IPS-20b (cell line): ENCODE results near the gene POMC.
"Not testable (repeated sequence)": the region's sequence is repeated elsewhere in the genome, so short reads cannot be mapped to it uniquely, and the experiment has no call there.

Experiments used
- H3K27ac ChIP-seq: one replicate; pipeline ENCODE4 v1.5.1; 2013; ENCODE audit warnings: low read length
- H3K27me3 ChIP-seq: 2 replicates; pipeline ENCODE4 v1.6.1; 2013; ENCODE audit warnings: mild to moderate bottlenecking, low read length, inconsistent platforms; ENCODE audit not compliant: insufficient read depth
- H3K36me3 ChIP-seq: 2 replicates; pipeline ENCODE4 v1.6.1; 2013; ENCODE audit warnings: low read depth, mild to moderate bottlenecking, inconsistent platforms, low read length, moderate library complexity; ENCODE audit not compliant: insufficient read depth
- H3K4me1 ChIP-seq: 2 replicates; pipeline ENCODE4 v1.6.1; 2013; ENCODE audit warnings: mild to moderate bottlenecking, control low read depth, inconsistent platforms, low read length, moderate library complexity; ENCODE audit not compliant: insufficient read depth
- H3K4me3 ChIP-seq: 2 replicates; pipeline ENCODE4 v1.5.1; 2013; ENCODE audit warnings: mild to moderate bottlenecking, low read length, inconsistent platforms
- H3K9ac ChIP-seq: 2 replicates; pipeline ENCODE4 v1.6.1; 2013; ENCODE audit warnings: low read depth, mild to moderate bottlenecking, inconsistent platforms, low read length, moderate library complexity
- H3K9me3 ChIP-seq: 2 replicates; pipeline ENCODE4 v1.6.1; 2013; ENCODE audit warnings: mild to moderate bottlenecking, low read depth, low read length, inconsistent platforms; ENCODE audit not compliant: insufficient read depth

Gene POMC

DNA sequence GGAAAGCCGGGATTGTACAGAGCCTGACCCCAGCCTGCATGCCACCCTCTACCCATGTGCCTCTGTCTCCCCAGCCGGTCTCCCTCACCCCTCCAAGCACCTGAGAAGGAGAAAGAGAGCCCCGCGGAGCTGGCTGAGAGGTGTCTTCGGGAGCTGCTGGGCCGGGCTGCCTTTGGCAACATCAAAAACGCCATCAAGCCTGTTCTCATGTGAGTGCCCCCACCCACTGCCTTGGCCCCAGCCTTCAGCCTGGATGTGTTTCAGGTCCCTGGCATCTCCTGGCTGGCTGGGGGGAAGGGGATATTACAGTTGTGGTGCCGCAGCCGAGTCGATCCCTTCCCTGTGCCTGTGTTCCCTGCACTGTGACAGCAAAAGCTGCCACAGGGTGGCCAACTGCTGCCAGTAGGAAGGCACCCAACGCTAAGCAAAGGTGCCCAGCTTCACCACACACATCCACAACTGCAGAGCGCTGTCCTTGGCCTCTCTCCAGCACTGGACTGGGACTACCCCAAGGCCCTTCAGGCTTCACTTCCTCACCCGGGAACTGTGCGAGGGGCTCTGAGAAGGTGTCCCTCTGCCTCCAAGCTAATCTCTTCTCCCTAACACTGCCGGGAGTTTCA, 38.4 kb downstream of the POMC start:
- no peaks in the 10 kb centered on the region; the same call in 1 of the 2 replicates for H3K27me3 ChIP-seq

GRCh38 chr2:25127646-25128045, 40.7 kb downstream of the POMC start:
- Histone ChIP-seq H3K4me3 (no peak overlapping the region), H3K27me3 (no peaks in the 10 kb centered on the region; the same call in 1 of the 2 replicates), H3K9me3 (no peaks in the 10 kb centered on the region), H3K4me1 (no peaks in the 10 kb centered on the region), H3K9ac (no peak overlapping the region), H3K36me3 (no peaks in the 10 kb centered on the region), H3K27ac (no peak overlapping the region)

More for the DNA sequence above, 38.4 kb downstream of the POMC start:
- no peaks in the 10 kb centered on the region for H3K9me3 ChIP-seq
- H3K4me1 ChIP-seq: no peaks in the 10 kb centered on the region
- no peak overlapping the region for H3K9ac ChIP-seq
- H3K27ac ChIP-seq: no peak overlapping the region
- H3K4me3 ChIP-seq: no peak overlapping the region
- 0 out of 2 replicates have a peak, but pooled peaks cover 7% of the 10 kb centered on the region for H3K36me3 ChIP-seq

- not testable (repeated sequence) for H3K4me3 ChIP-seq, H3K9ac ChIP-seq, H3K9me3 ChIP-seq, H3K27ac ChIP-seq, H3K36me3 ChIP-seq, H3K4me1 ChIP-seq, H3K27me3 ChIP-seq
Measured at GRCh38 chr2:25127071-25127470, 41.3 kb downstream of the POMC start.

GRCh38 chr2:25125976-25126375, 42.4 kb downstream of the POMC start:
- Histone ChIP-seq H3K9ac (no peak overlapping the region), H3K36me3 (no peaks in the 10 kb centered on the region), H3K27ac (no peak overlapping the region), H3K4me1 (no peaks in the 10 kb centered on the region), H3K9me3 (no peaks in the 10 kb centered on the region), H3K4me3 (no peak overlapping the region), H3K27me3 (no peaks in the 10 kb centered on the region)

GRCh38 chr2:25125189-25125588, 43.2 kb downstream of the POMC start:
- H3K36me3 ChIP-seq: no peaks in the 10 kb centered on the region
- H3K4me3 ChIP-seq: no peak overlapping the region
- H3K4me1 ChIP-seq: no peaks in the 10 kb centered on the region
- no peaks in the 10 kb centered on the region for H3K27me3 ChIP-seq
- H3K9me3 ChIP-seq: no peaks in the 10 kb centered on the region
- H3K27ac ChIP-seq: no peak overlapping the region
- H3K9ac ChIP-seq: no peak overlapping the region

- Histone ChIP-seq H3K27me3 (no peaks in the 10 kb centered on the region), H3K9ac (no peak overlapping the region), H3K9me3 (no peaks in the 10 kb centered on the region), H3K36me3 (no peaks in the 10 kb centered on the region), H3K4me1 (no peaks in the 10 kb centered on the region), H3K27ac (no peak overlapping the region), H3K4me3 (no peak overlapping the region)
Measured at GRCh38 chr2:25123682-25124081, 44.7 kb downstream of the POMC start.

- Histone ChIP-seq H3K4me1 (no peaks in the 10 kb centered on the region), H3K27me3 (no peaks in the 10 kb centered on the region), H3K27ac (no peak overlapping the region), H3K9me3 (no peaks in the 10 kb centered on the region), H3K36me3 (no peaks in the 10 kb centered on the region), H3K9ac (no peak overlapping the region), H3K4me3 (no peak overlapping the region)
Measured at GRCh38 chr2:25122367-25122766, 46.0 kb downstream of the POMC start.

GRCh38 chr2:25119263-25119662, 49.1 kb downstream of the POMC start:
- H3K27me3 ChIP-seq: no peaks in the 10 kb centered on the region
- no peaks in the 10 kb centered on the region for H3K36me3 ChIP-seq
- H3K4me1 ChIP-seq: no peaks in the 10 kb centered on the region

DNA sequence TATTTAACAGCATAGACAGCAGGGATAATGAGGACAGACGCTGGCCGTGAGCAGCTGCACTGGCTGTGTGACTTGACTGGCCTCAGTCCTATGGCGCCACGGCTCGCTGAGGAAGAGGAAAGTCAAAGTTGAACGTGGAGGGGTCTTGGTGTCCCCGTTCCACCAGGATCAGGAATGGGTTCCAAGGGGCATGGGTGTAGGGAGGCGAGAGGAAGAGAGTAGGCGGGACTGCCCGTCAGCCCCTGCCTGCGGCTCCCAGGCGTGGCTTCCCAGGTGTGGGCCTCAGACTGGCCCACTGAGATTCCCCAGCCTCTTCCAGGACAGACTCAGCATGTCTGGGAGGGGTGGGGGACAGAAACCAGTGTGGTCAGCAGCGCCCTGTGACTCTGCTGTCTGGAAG, 51.4 kb downstream of the POMC start:
- no peak overlapping the region for H3K27ac ChIP-seq
- H3K27me3 ChIP-seq: no peaks in the 10 kb centered on the region
- no peaks in the 10 kb centered on the region for H3K9me3 ChIP-seq
- no peak overlapping the region for H3K9ac ChIP-seq
- H3K36me3 ChIP-seq: no peaks in the 10 kb centered on the region
- H3K4me3 ChIP-seq: no peak overlapping the region
- no peaks in the 10 kb centered on the region for H3K4me1 ChIP-seq

More at GRCh38 chr2:25119263-25119662, 49.1 kb downstream of the POMC start:
- H3K27ac ChIP-seq: no peak overlapping the region
- H3K4me3 ChIP-seq: no peak overlapping the region
- H3K9me3 ChIP-seq: no peaks in the 10 kb centered on the region
- no peak overlapping the region for H3K9ac ChIP-seq

GRCh38 chr2:25115902-25116301, 52.5 kb downstream of the POMC start:
- no peak overlapping the region for H3K27ac ChIP-seq
- no peak overlapping the region for H3K9ac ChIP-seq
- H3K9me3 ChIP-seq: no peaks in the 10 kb centered on the region
- no peaks in the 10 kb centered on the region for H3K27me3 ChIP-seq
- H3K36me3 ChIP-seq: no peaks in the 10 kb centered on the region
- H3K4me1 ChIP-seq: no peaks in the 10 kb centered on the region
- no peak overlapping the region for H3K4me3 ChIP-seq

DNA sequence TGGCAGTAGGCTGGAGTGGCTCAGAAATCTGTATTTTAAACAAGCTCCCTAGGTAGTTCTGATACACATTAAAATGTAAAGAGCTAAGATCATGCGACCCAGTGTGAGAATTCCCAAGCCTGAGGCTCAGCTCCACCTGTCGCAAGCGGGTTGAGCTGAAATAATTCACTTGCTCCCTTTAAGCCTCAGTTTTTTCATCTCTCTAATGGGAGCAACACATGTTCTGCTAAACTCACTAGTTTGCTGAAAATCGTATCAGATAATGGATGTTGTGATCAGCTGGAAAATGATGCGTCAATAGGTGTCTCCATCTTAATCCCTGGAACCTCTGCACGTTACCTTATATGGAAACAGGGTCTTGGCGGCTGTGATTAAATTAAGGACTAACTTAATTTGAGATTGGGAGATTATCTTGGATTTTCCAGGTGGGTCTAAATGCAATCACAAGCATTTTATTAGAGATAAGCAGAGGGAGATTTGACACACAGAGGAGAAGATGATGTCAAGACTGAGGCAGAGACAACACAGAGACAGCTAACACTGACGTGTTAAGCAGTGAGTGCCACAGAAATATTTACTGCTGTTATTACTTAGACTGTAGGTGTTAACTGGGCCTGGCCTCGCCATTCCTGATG, 53.0 kb downstream of the POMC start:
- H3K27ac ChIP-seq: no peak overlapping the region
- H3K36me3 ChIP-seq: no peaks in the 10 kb centered on the region
- H3K9me3 ChIP-seq: no peaks in the 10 kb centered on the region
- H3K9ac ChIP-seq: no peak overlapping the region
- H3K4me3 ChIP-seq: no peak overlapping the region
- no peaks in the 10 kb centered on the region for H3K4me1 ChIP-seq
- no peaks in the 10 kb centered on the region for H3K27me3 ChIP-seq

DNA sequence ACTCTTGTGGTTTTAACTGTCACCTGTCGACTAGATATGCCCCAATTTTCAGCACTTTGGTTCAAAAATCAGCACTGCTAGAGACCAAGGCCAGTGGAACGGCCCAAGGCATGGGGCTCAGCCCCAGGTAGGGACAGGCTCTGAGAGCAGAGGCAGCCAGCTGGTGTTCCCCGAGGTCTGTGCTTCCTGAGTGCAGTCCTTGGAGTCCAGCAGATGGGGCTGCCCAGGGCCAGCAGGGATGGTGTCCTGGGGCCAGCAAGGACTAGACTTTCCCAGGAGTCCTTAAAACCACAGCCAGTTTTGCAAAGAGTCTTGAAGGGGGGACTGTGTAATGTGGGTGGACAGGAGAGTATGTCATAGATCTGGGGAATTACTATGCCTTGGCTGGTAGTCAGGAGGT, 56.3 kb downstream of the POMC start:
- H3K27ac ChIP-seq: no peak overlapping the region
- no peaks in the 10 kb centered on the region for H3K27me3 ChIP-seq
- no peaks in the 10 kb centered on the region for H3K36me3 ChIP-seq
- H3K9ac ChIP-seq: no peak overlapping the region
- peaks cover 4% of the 10 kb centered on the region; the same call in 1 of the 2 replicates for H3K4me1 ChIP-seq
- H3K4me3 ChIP-seq: no peak overlapping the region
- no peaks in the 10 kb centered on the region for H3K9me3 ChIP-seq
